ENCODE measurements around the gene PC. TPM values are rescaled to one million over a fixed set of nuclear protein-coding genes. Genes with fewer than 3 reads are reported as not detected.

Gene PC
- total RNA-seq, 1 experiment from 2014 or later, result 22.5 TPM

DNA sequence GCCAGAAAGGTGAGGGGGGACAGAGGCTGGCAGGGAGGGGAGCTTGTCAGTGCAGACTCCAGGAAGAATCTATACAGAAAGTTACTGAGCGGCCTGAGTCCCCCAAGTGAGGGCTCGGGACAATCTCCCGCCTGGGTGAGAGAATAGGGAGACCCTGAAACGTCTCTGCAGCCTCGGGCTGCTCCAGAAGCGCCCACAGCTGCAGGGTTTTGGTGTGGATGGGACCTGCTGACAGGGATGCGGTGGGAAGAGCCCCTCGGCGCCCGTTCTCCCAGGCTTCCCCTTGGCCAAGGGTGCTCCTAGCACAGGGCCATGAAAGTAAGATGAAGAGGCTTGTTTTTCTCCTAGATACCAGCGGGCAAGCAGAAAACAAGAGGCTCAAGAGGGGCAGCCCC lies 115.7 kb downstream of the PC start:
- TF ChIP-seq CTCF (IDR thresholded peaks at IDR 0.05; ENCODE audit: insufficient read depth in 1 of 2, low read depth in 1 of 2, low read length in 1 of 2, severe bottlenecking in 1 of 2, unreplicated experiment in 1 of 2), result no peak
- CTCF ChIA-PET, result interaction anchor here (0.6 to 1.8 kb wide), 9 partner anchors 8 to 580 kb away, joined by 3 to 8 read pairs (median 3); partner anchors contain the start of gene RBM4B
- peak in 1 of 2 experiments; percentile 50 for DNase-seq
- Mint-ChIP-seq H3K27me3 (ENCODE audit: insufficient read depth, unreplicated experiment) (no peaks in the 10 kb centered on the region), H3K27ac (ENCODE audit: unreplicated experiment) (peak overlapping the region; percentile 85), H3K4me1 (ENCODE audit: low read depth, unreplicated experiment) (peaks cover 13% of the 10 kb centered on the region), H3K4me3 (ENCODE audit: unreplicated experiment) (peak overlapping the region; percentile 83), H3K36me3 (ENCODE audit: insufficient read depth, unreplicated experiment) (peaks cover 69% of the 10 kb centered on the region), H3K9me3 (ENCODE audit: unreplicated experiment) (no peaks in the 10 kb centered on the region)
- H3K4me1 ChIP-seq, result peaks cover 6% of the 10 kb centered on the region
- H3K4me3 ChIP-seq (ENCODE audit: low read depth, low read length), result peak overlapping the region; percentile 89
- peaks cover 10% of the 10 kb centered on the region for H3K36me3 ChIP-seq (ENCODE audit: control insufficient read depth, insufficient read depth, low read length)
- no TSS peak for BruUV-seq (replicated peaks)
- POLR2A ChIA-PET, result interaction anchor here (0.5 to 3.3 kb wide), 9 partner anchors 8 to 363 kb away, joined by 3 to 45 read pairs (median 6); partner anchors contain the start of genes DPP3 and ZDHHC24
- H3K9me3 ChIP-seq, result no peaks in the 10 kb centered on the region
- intact Hi-C loops (cut with micrococcal nuclease; ENCODE audit: unreplicated experiment), result loop anchor here (2.0 kb wide), 1 partner anchor 134 kb away; no protein-coding TSS in a partner anchor
- no peaks in the 10 kb centered on the region for H3K27me3 ChIP-seq (replicated peaks; ENCODE audit: control insufficient read depth, insufficient read depth, low read length)

GRCh38 chr11:66841861-66842260 lies 116.3 kb downstream of the PC start:
- TF ChIP-seq CTCF (IDR thresholded peaks at IDR 0.05; ENCODE audit: insufficient read depth in 1 of 2, low read depth in 1 of 2, low read length in 1 of 2, severe bottlenecking in 1 of 2, unreplicated experiment in 1 of 2), result no peak
- no peaks in the 10 kb centered on the region for H3K27me3 ChIP-seq (replicated peaks; ENCODE audit: control insufficient read depth, insufficient read depth, low read length)
- H3K4me3 ChIP-seq (ENCODE audit: low read depth, low read length), result peak overlapping the region; percentile 89
- Mint-ChIP-seq H3K9me3 (ENCODE audit: unreplicated experiment) (no peaks in the 10 kb centered on the region), H3K27ac (ENCODE audit: unreplicated experiment) (peak overlapping the region; percentile 85), H3K4me3 (ENCODE audit: unreplicated experiment) (peak overlapping the region; percentile 83), H3K4me1 (ENCODE audit: low read depth, unreplicated experiment) (peaks cover 13% of the 10 kb centered on the region), H3K36me3 (ENCODE audit: insufficient read depth, unreplicated experiment) (peaks cover 67% of the 10 kb centered on the region), H3K27me3 (ENCODE audit: insufficient read depth, unreplicated experiment) (no peaks in the 10 kb centered on the region)
- CTCF ChIA-PET, result interaction anchor here (1.0 to 1.8 kb wide), 6 partner anchors 7 to 164 kb away, joined by 3 to 8 read pairs (median 4); partner anchors contain the start of gene RBM4B
- no TSS peak for BruUV-seq (replicated peaks)
- DNase-seq, result peak in 1 of 2 experiments; percentile 38
- POLR2A ChIA-PET, result interaction anchor here (0.8 to 3.3 kb wide), 6 partner anchors 8 to 296 kb away, joined by 3 to 45 read pairs (median 6); partner anchors contain the start of gene ZDHHC24
- intact Hi-C loops (cut with micrococcal nuclease; ENCODE audit: unreplicated experiment), result loop anchor here (2.0 kb wide), 1 partner anchor 135 kb away; no protein-coding TSS in a partner anchor
- no peaks in the 10 kb centered on the region for H3K9me3 ChIP-seq
- H3K36me3 ChIP-seq (ENCODE audit: control insufficient read depth, insufficient read depth, low read length), result peaks cover 10% of the 10 kb centered on the region
- peaks cover 6% of the 10 kb centered on the region for H3K4me1 ChIP-seq

DNA sequence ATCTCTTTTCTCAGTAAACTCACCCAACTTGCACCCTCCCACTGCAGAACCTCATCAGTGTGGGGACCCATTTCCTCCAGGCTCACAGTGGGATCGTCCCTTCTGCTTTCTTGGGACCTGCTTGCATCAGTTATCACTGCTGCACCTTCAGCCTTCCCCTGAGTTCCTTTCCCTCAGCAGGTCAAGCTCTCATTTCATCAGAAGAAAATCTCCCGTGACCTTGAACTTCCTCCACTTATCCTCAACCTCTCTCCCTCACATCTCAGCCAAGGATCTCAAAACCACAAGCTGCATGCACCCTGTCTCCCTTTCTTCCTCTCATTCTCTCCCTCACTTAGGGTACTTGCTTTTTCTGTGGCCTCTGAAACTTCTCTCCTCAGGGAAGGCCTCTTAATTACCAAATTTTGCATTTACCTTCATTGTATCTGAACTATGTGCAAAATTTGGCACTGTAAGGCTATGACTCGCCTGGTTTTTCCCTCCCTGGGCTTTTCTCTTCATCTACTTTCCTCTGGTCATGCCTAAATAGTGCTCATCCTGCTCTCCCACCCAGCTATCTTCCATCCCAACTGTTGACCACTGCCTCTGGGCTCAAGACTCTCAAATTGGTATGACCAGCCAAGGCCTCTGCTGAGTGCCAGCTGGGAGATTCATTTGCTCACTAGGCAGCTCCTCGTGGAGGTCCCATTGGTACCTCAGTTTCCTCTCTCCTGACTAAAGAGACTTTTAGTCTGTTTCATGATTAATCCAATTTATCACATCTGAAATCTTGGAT lies 117.7 kb downstream of the PC start:
- Histone ChIP-seq H3K4me1 (peaks cover 6% of the 10 kb centered on the region), H3K27me3 (replicated peaks; ENCODE audit: control insufficient read depth, insufficient read depth, low read length) (no peaks in the 10 kb centered on the region), H3K9me3 (no peaks in the 10 kb centered on the region), H3K4me3 (ENCODE audit: low read depth, low read length) (no peak overlapping the region), H3K36me3 (ENCODE audit: control insufficient read depth, insufficient read depth, low read length) (peaks cover 9% of the 10 kb centered on the region; the same call in 1 of the 2 replicates)
- DNase-seq, result no peak
- Mint-ChIP-seq H3K27me3 (ENCODE audit: insufficient read depth, unreplicated experiment) (no peaks in the 10 kb centered on the region), H3K4me1 (ENCODE audit: low read depth, unreplicated experiment) (peaks cover 13% of the 10 kb centered on the region), H3K36me3 (ENCODE audit: insufficient read depth, unreplicated experiment) (peaks cover 53% of the 10 kb centered on the region), H3K27ac (ENCODE audit: unreplicated experiment) (no peak overlapping the region), H3K4me3 (ENCODE audit: unreplicated experiment) (no peak overlapping the region), H3K9me3 (ENCODE audit: unreplicated experiment) (no peaks in the 10 kb centered on the region)
- intact Hi-C loops (cut with micrococcal nuclease; ENCODE audit: unreplicated experiment), result no loop called here
- BruUV-seq (replicated peaks), result no TSS peak
- no peak for TF ChIP-seq CTCF (IDR thresholded peaks at IDR 0.05; ENCODE audit: insufficient read depth in 1 of 2, low read depth in 1 of 2, low read length in 1 of 2, severe bottlenecking in 1 of 2, unreplicated experiment in 1 of 2)
- ChIA-PET CTCF (no interaction called here), POLR2A (no interaction called here)

Measured in Caco-2 (cell line).